Right hindlimb (tissue), 1 donor: ENCODE measurements around the gene GPX1.
"Not testable (repeated sequence)": the region's sequence is repeated elsewhere in the genome, so short reads cannot be mapped to it uniquely, and the experiment has no call there.

Source experiments
- DNase-seq: peaks from one replicate; pipeline ENCODE4 v3.0.0-alpha.2; 2018

Gene GPX1

GRCh38 chr3:49357443-49358216 is 523 bp downstream of the GPX1 start:
- DNase-seq, result peak; percentile 54

- DNase-seq, result not testable (repeated sequence)
Observed at GRCh38 chr3:49357095-49357442, 1.1 kb downstream of the GPX1 start.

GRCh38 chr3:49352890-49353421 is 5.2 kb downstream of the GPX1 start:
- DNase-seq, result no peak

GRCh38 chr3:49352281-49352680 is 5.9 kb downstream of the GPX1 start:
- DNase-seq, result no peak

GRCh38 chr3:49351521-49352011 is 6.6 kb downstream of the GPX1 start:
- no peak for DNase-seq

- no peak for DNase-seq
Observed at GRCh38 chr3:49349348-49350114, 8.6 kb downstream of the GPX1 start.

GRCh38 chr3:49348361-49348760 is 9.8 kb downstream of the GPX1 start:
- DNase-seq, result not testable (repeated sequence)

GRCh38 chr3:49346797-49347251 is 11.3 kb downstream of the GPX1 start:
- DNase-seq, result no peak

GRCh38 chr3:49343163-49343562 is 15.0 kb downstream of the GPX1 start:
- no peak for DNase-seq

GRCh38 chr3:49341996-49342395 is 16.2 kb downstream of the GPX1 start:
- DNase-seq, result no peak

- DNase-seq, result peak; percentile 96
Observed at GRCh38 chr3:49339941-49340800, 18.0 kb downstream of the GPX1 start, which contains the start of gene USP4. Gene USP4, minus strand, starts transcription at chr3:49340053. Its CDS starts 29 bp downstream, at chr3:49340024.

GRCh38 chr3:49339581-49339940 is 18.6 kb downstream of the GPX1 start:
- no peak for DNase-seq

- DNase-seq, result no peak
Observed at GRCh38 chr3:49333916-49334633, 24.1 kb downstream of the GPX1 start.

- DNase-seq, result no peak
Observed at GRCh38 chr3:49333091-49333490, 25.1 kb downstream of the GPX1 start.

GRCh38 chr3:49329186-49329585 is 29.0 kb downstream of the GPX1 start:
- DNase-seq, result no peak

GRCh38 chr3:49328350-49328749 is 29.8 kb downstream of the GPX1 start:
- not testable (repeated sequence) for DNase-seq

- no peak for DNase-seq
Observed at GRCh38 chr3:49327485-49327884, 30.7 kb downstream of the GPX1 start.

GRCh38 chr3:49324768-49325167 is 33.4 kb downstream of the GPX1 start:
- no peak for DNase-seq

GRCh38 chr3:49316696-49317457 is 41.3 kb downstream of the GPX1 start:
- no peak for DNase-seq

GRCh38 chr3:49313896-49314688 is 44.1 kb downstream of the GPX1 start:
- DNase-seq, result no peak
